ENCODE measurements around the gene HSPA1L.
A peak's percentile ranks its signal among the peaks of the same experiment; 100 is the strongest.
"Not testable (repeated sequence)": the region's sequence is repeated elsewhere in the genome, so short reads cannot be mapped to it uniquely, and the experiment has no call there.

Gene HSPA1L

DNA sequence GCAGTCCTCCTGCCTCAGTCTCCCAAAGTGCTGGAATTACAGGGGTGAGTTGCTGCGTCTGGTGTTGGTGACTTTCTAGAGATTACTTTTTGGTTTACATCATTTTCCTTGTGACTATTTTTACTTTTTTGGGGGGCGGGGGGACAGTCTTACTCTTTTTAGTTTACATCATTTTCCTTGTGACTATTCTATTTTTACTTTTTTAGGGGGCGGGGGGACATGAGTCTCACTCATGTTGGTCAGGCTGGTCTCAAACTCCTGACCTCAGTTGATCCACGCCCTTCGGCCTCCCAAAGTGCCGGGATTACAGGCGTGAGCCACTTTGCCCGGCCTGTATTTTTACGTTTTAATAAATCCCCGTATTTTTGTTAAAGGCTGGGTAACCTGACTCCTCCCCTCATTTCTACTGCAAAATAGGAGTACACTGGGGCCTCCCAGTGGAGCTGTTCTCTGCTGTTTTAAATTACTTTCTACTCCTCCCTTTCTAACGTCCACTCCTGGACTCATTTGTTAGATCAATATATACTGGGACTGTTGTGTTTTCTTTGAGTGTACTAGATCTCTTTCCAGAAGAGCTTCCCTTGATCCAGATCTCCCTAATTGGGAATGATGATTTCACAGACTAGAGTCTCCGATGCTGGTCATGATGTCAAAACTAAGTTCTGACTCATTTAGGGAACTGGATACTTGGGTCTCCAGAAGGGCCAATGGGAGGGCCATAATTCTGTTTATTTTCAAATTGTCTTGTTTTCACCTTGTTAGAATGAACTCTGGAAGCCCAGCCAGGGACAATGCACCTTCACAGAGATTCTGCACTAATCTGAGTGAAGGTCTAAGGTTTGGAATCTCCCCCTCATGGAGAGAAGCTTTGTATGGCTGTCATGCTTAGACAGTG is 21.6 kb upstream of the HSPA1L start:
- peak in 1 of 2 donors; percentile 45 for DNase-seq

DNA sequence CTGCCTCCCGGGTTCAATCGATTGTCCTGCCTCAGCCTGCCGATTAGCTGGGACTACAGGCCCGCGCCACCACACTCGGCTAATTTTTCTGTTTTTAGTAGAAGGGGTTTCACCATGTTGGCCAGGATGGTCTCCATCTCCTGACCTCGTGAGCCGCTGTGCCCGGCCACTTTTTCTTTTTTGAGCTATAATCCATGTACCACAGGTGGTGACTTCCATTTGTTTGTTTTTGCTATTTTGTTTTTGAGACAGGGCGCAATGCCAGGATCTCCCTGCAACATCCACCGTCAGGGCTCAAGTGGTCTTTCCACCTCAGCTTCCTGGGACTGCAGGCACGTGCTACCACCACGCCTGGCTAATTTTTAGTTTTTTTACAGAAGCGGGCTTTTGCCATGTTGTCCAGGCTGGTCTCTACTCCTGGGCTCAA is 21.0 kb upstream of the HSPA1L start:
- DNase-seq = no peak

DNA sequence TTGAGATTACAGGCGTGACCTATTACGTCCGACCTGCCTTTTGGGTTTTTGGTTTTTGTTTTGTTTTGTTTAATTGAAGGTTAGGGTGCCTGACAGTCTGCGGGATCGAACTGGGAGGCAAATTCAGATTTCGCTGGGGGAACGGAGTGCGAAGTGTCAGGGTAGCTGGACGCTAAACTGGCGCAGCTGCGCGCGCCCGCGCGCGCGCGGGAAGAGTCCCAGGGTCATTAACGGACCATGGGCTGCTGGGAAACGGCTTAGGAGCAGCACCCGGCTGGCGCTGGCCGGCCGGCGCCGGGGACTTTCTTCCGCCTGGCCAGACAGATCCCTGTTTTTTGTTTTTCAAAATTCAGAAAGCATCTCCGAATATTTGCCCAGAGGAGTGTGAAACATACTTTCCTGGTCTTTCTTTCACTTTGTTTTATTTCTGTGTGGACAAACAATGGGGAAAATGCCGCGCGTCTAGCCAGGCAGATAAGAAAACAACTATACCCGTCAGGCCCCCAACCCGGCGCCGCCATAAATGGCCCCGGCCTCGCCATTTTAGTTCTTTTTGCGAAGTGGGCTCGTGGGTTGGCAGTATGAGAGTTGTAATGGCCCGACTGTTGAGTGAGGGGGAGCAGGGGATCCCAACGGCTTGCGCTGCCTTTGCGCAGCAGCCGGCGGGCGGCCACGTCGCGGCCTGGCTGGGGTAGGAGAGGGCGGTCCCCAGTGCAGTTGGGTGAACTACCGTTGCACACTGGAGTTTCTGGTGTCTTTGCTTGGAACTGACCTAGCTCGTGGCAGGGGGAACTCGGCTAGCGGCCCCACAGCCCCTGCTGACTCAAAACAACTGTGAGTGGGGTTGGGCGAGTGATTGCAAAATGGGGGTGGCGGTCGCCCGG is 19.5 kb upstream of the HSPA1L start:
- DNase-seq = peak; percentile 77 to 86

DNA sequence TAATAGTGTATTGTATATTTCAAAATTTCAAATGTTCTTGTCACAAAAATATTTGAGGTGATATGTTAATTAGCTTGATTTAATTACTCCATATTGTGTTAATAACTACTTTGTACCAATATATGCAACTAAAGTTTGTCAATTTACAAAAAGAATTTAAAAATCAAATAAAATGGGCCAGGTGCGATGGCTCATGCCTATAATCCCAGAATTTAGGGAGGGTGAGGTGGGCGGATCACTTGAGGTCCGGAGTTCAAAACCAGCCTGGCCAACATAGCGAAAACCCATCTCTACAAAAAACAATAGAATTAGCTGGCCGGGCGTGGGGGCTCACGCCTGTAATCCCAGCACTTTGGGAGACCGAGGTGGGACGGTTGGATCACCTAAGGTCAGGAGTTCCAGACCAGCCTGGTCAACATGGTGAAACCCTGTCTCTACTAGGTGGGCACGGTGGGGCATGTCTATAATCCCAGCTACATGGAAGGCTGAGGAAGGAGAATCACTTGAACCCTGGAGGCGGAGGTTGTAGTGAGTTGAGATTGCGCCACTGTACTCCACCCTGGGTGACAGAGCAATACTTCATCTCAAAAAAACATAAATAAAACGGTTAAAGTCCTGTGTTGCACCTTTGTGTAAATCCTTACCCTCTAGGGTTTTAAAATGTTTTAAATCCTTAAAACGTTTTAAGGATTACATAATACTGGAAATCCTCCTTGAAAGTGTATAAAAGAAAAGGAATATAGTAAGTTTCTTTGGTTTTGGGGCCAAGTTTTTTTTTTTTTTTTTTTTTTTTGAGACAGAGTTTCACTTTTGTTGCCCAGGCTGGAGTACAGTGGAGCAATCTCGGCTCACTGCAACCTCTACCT is 16.5 kb upstream of the HSPA1L start:
- no peak for DNase-seq

DNA sequence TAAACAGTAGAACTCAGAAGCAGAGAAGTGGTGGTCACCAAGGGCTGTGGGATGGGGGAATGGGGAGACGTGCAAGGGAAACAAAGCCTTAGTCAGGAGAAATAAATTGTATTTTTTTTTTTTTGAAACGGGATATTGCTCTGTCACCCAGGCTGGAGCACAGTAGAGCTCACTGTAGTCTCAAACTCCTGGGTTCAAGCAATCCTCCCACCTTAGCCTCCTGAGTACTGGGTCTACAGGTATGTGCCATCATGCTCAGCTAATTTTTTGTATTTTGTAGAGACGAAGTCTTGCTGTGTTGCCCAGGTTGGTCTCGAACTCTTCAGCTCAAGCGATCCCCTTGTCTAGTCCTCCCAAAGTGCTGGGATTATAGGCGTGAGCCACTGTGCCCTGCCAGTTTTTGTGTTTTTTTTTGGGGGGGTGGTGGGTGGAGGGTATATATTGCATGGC is 15.8 kb upstream of the HSPA1L start:
- DNase-seq = no peak

DNA sequence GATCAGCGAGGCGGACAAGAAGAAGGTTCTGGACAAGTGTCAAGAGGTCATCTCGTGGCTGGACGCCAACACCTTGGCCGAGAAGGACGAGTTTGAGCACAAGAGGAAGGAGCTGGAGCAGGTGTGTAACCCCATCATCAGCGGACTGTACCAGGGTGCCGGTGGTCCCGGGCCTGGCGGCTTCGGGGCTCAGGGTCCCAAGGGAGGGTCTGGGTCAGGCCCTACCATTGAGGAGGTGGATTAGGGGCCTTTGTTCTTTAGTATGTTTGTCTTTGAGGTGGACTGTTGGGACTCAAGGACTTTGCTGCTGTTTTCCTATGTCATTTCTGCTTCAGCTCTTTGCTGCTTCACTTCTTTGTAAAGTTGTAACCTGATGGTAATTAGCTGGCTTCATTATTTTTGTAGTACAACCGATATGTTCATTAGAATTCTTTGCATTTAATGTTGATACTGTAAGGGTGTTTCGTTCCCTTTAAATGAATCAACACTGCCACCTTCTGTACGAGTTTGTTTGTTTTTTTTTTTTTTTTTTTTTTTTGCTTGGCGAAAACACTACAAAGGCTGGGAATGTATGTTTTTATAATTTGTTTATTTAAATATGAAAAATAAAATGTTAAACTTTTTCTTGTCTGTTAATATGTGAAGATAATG is 14.7 kb upstream of the HSPA1L start:
- DNase-seq = peak in 1 of 2 donors; percentile 68

DNA sequence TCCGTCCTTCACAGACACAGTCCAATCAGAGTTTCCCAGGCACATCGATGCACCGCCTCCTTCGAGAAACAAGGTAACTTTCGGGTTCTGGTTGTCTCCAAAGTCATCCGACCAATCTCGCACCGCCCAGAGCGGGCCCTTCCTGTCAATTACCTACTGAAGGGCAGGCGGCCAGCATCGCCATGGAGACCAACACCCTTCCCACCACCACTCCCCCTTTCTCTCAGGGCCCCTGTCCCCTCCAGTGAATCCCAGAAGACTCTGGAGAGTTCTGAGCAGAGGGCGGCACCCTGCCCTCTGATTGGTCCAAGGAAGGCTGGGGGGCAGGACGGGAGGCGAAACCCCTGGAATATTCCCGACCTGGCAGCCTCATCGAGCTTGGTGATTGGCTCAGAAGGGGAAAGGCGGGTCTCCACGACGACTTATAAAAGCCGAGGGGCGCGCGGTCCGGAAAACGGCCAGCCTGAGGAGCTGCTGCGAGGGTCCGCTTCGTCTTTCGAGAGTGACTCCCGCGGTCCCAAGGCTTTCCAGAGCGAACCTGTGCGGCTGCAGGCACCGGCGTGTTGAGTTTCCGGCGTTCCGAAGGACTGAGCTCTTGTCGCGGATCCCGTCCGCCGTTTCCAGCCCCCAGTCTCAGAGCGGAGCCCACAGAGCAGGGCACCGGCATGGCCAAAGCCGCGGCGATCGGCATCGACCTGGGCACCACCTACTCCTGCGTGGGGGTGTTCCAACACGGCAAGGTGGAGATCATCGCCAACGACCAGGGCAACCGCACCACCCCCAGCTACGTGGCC is 12.4 kb upstream of the HSPA1L start, which contains the start of gene HSPA1B:
HSPA1B (plus strand) TSS at position 453 of the 794 bp plus-strand sequence; CDS start at position 666, 213 bp downstream.
- peak; percentile 94 to 95 for DNase-seq

DNA sequence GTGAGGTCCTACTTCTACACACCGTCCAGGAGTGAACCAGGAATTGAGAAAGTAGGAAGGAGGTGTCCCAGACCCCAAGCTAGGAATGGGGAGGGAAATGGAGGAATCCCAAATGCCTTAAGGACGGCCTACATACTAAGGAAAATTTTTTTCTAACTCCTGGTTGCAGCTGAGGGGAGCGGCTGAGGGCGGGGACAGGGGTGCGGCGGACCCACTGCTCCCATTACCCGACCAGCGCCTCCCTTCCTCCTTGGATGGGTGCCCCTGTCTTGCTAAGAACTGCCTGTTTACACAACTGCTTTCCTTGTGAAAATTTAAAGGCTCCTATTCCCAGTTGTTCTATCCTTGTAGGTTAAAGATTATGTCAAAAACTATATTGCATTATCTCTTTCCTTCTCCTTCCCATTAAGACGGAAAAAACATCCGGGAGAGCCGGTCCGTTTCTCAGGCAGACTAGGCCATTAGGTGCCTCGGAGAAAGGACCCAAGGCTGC is 11.8 kb upstream of the HSPA1L start:
- DNase-seq = no peak

DNA sequence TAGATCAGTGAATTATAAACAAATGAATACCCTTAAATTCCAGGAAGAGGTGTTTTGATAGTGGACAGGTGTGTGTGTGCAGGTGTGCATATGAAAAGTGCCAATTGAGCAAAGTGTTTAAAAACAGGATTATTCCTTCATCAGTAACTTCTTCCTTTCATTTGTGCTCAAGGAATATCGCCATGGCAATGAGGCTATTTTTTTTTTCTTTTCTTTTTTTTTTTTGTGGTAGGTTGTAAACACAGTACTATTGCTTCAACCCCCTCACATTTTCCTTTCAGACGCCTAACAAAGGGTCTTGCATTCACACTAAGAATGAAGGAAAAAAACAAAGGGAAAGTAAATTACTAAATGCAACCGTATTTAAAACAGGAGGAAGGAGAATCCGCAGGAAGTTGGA is 10.5 kb upstream of the HSPA1L start:
- no peak for DNase-seq

DNA sequence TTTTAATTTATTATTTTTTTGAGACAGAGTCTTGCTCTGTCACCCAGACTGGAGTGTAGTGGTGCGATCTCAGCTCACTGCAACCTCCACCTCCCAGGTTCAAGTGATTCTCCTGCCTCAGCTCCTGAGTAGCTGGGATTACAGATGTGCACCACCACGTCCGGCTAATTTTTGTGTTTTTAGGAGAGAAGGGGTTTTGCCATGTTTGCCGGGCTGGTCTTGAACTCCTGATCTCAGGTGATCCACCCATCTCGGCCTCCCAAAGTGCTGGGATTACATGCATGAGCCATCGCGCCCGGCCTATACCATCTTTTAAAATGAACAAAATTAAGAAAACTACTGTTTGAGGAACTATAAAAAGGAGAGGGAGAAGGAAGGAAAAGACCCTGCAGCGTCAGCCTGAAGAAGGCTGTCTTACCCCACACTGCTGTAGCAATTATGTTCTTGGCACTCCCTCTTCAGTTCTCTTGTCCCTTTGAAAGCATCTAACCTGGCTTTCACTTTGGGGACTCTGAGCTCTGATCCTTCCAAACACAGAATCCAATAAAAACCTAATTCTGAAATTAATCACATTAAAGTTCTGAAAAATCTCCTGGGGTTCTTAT is 8.6 kb upstream of the HSPA1L start:
- not testable (repeated sequence) for DNase-seq

DNA sequence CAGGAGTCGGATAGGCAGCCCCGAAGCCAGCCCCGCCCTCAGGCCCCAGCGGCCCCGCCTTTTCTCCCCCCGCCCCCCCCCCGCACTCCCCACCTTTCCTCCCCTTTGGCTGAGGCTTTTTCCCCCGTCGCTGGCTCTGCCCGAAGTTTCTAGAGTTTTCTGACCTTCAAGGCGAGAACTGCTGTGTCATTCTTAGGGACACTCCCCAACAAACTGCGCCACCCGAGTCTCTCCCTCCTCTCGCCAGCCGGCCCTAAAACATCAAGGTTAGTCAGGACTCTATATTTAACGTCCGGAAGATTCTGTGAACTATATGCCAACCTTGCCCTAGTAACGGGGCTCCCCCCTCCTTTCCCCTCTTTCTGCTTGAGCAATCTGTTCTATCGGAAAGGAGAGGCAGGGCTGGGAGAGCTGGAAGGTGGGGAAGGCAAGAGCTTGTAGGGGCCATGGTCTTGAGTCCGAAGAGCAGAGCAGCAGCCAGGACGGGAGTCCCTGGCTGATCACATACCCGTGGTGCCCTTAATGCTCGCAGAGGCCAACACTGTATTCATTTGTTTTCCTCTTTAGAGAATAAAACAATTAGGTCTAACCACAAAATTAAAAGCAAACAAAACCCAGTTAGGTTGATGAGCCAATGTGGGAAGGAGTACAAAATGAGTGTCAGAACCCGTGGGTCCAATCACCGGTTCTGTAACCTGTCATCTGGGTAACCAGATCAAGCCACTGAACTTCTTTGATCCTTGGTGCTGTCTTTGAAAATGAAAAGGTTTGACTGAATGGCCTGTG is 7.1 kb upstream of the HSPA1L start:
- DNase-seq = peak; percentile 76 to 78

DNA sequence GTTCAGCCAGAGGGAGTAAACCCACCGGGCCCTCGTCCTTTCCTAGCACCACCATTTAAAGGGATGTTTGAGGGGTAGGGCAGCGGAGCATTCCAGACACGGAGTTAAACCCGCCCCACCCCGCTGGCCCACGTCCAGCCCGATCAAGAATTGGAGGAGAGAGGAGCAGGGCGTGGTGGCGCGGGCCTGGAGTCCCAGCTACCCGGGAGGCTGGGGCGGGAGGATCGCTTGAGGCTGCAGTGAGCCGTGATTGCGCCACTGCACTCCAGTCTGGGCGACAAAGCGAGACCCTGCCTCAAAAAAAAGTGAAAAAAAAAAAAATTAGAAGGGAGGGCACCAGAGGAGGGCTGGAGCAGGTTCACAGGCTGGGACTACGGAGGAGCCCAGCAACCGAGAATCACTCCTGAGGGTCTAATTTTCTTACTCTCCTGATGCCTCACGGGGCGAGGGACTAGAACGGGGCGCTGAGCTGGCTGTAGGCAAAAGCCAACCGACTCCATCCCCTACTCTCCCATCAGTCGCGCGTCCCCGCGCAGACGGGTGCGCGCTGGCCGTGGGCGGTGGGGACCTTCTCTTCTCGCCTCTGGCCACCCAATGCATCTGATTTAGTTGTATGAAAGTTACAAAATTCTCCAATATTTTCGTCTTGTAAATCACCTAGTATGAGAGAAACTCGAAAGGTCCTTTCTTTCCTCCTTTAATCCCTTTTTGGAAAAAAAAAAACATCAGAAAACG is 6.4 kb upstream of the HSPA1L start:
- no peak for DNase-seq

DNA sequence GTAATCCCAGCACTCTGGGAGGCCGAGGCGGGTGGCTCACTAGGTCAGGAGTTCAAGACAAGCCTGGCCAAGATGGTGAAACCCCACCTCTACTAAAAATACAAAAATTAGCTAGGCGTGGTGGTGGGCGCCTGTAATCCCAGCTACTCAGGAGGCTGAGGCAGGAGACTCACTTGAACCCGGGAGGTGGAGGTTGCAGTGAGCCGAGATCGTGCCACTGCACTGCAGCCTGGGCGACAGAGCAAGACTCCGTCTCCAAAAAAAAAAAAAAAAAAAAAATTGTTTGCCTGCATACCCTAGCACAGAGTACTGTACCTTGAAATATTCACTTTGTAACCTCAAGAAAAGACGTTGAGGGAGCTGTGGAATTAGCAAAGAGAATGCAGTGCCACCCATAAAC is 5.3 kb upstream of the HSPA1L start:
- not testable (repeated sequence) for DNase-seq

DNA sequence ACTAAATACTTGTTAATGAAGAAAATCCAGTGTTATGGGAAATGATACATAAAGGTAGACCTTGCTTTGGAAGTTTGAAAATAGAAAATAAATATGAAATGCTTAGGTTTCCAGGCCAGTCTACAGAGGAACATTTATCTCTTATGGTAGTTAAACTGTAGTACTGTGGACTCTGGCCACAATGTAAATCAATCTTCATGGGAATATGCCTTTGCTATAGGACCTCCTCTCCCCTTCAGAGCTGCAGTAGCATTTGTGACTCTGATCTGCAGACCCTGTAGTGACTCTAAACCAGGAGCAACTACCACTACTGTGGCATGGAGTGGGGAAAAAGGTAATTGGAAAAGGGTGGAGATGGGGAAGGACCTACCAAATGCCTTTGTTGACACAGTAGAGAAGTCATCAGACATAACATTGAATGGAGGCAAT is 4.8 kb upstream of the HSPA1L start:
- DNase-seq = no peak

DNA sequence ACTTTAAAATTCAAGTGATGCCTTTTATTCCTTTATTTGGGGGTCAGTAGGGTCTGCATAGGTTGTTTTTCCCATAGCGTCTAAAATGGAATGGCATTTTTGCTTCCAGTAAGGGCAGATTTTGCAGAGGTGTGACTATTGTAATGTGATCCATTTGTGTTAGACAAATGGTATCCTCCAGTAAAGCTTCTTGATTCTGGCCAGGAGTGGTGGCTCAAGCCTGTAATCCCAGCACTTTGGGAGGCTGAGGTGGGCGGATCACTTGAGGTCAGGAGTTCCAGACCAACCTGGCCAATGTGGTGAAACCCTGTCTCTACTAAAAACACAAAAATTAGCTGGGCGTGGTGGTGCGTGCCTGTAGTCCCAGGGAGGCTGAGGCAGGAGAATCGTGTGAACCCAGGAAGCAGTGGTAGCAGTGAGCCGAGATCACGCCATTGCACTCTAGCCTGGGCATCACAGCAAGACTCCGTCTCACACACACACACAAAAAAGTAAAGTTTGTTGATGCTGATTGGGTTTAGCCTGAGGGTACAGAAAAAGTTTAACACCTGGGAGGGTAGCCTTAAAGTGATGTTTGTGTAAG is 2.9 kb upstream of the HSPA1L start:
- peak in 1 of 2 donors; percentile 31 for DNase-seq

DNA sequence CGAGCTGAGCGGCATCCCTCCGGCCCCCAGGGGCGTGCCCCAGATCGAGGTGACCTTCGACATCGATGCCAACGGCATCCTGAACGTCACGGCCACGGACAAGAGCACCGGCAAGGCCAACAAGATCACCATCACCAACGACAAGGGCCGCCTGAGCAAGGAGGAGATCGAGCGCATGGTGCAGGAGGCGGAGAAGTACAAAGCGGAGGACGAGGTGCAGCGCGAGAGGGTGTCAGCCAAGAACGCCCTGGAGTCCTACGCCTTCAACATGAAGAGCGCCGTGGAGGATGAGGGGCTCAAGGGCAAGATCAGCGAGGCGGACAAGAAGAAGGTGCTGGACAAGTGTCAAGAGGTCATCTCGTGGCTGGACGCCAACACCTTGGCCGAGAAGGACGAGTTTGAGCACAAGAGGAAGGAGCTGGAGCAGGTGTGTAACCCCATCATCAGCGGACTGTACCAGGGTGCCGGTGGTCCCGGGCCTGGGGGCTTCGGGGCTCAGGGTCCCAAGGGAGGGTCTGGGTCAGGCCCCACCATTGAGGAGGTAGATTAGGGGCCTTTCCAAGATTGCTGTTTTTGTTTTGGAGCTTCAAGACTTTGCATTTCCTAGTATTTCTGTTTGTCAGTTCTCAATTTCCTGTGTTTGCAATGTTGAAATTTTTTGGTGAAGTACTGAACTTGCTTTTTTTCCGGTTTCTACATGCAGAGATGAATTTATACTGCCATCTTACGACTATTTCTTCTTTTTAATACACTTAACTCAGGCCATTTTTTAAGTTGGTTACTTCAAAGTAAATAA is 2.2 kb upstream of the HSPA1L start:
- DNase-seq = peak in 1 of 2 donors; percentile 63

DNA sequence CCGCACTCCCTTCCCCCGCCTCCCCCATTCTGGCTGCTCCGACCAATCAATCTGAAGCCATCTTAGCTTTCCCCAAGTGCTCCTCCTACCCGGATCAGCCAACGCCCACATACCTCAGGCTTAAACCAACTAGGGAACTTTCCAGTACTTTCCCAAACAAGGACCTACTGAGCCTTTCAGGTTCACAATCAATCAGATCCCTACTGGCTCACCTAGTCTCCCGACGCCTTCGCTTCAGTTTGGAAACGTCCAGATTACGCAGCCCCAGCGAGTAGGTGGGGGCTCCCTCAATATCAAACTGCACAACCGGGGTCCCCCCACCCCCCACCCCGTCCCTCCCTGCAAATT is 432 bp downstream of the HSPA1L start:
- DNase-seq = peak; percentile 73 to 81

DNA sequence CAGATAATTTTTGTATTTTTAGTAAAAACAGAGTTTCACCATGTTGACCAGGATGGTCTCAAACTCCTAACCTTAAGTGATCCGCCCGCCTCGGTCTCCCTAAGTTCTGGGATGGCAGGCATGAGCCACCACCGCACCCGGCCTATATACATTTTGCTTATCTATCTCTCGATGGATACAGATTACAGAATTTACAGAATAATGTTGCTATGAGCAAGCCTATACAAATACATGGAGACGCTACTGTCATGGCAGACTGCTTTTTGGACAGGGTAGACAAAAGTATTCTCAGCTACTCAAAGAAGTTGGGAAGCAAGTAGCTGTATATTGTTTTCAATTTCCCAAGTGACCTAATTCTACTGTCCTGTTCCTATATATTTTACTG is 1.6 kb downstream of the HSPA1L start:
- DNase-seq = no peak
